HFFc6 (cell line): ENCODE results near the gene KIAA0513. TPM values are rescaled to one million over a fixed set of nuclear protein-coding genes. Genes with fewer than 3 reads are reported as not detected.
A peak's percentile ranks its signal among the peaks of the same experiment; 100 is the strongest.

Experiments used
- DNase-seq: peaks from one replicate; pipeline ENCODE4 v3.0.0-alpha.2; 2018
- H3K27ac Mint-ChIP-seq: 2 replicates; pipeline ENCODE4 v1.8.0; 2020; ENCODE audit warnings: mild to moderate bottlenecking, mixed read lengths
- H3K27me3 Mint-ChIP-seq: 2 replicates; pipeline ENCODE4 v1.8.0; 2021; ENCODE audit warnings: mild to moderate bottlenecking, moderate library complexity, mixed read lengths; ENCODE audit not compliant: insufficient read depth
- H3K36me3 Mint-ChIP-seq: 2 replicates; pipeline ENCODE4 v1.8.0; 2021; ENCODE audit warnings: low read depth, mixed read lengths
- H3K4me1 Mint-ChIP-seq: 2 replicates; pipeline ENCODE4 v1.8.0; 2020; ENCODE audit warnings: low read depth, mixed read lengths
- H3K4me3 Mint-ChIP-seq: 2 replicates; pipeline ENCODE4 v1.8.0; 2020; ENCODE audit warnings: mild to moderate bottlenecking, moderate library complexity, mixed read lengths
- H3K9me3 Mint-ChIP-seq: 2 replicates; pipeline ENCODE4 v1.8.0; 2020; ENCODE audit warnings: mild to moderate bottlenecking, mixed read lengths
- total RNA-seq, 6 experiments: library from RNA; stranded (reverse); fragmentation: NEBNext Ultra II Directional; extraction: Animal tissue kit (Norgen Biotek cat#: 25700); gene quantifications; 2 replicates in 1 of 6; 3 replicates in 5 of 6; pipeline ENCODE4 v1.2.3, GENCODE V29; 2021
- TF ChIP-seq, protein P1 (sequence below): fragments of 200-600 bp; sonication (generic); IDR thresholded peaks from 2 replicates; pipeline ENCODE4 v1.5.0; 2021; ENCODE audit warnings: antibody characterized with exemption, mild to moderate bottlenecking

Gene KIAA0513
- total RNA-seq, 6 experiments from 2014 or later = 12.5 to 15.4 (median 13.8) TPM

DNA sequence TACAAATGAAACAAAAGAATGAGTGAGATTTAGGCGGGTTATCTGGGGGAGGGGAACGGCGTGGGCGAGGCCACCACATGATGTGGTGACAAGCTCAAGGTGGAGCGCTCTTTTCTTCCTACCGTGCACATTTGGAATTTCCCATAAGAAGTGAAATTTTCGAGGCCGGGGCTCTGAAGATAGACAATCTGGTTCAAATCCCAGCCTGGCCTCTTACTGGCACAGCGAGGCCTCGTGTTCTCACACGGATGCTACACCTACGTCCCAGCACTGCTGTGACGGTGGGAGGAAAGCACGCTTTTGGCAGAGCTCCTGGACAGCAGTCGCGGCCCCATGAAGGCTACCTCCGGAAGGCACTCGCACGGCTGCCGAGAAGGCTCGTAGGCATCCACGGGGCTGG, 41.5 kb upstream of the KIAA0513 start:
- no peak for DNase-seq
- peak overlapping the region; percentile 87 for H3K27ac Mint-ChIP-seq
- peaks cover 4% of the 10 kb centered on the region; the same call in 1 of the 2 replicates for H3K27me3 Mint-ChIP-seq
- TF ChIP-seq, protein P1, sequence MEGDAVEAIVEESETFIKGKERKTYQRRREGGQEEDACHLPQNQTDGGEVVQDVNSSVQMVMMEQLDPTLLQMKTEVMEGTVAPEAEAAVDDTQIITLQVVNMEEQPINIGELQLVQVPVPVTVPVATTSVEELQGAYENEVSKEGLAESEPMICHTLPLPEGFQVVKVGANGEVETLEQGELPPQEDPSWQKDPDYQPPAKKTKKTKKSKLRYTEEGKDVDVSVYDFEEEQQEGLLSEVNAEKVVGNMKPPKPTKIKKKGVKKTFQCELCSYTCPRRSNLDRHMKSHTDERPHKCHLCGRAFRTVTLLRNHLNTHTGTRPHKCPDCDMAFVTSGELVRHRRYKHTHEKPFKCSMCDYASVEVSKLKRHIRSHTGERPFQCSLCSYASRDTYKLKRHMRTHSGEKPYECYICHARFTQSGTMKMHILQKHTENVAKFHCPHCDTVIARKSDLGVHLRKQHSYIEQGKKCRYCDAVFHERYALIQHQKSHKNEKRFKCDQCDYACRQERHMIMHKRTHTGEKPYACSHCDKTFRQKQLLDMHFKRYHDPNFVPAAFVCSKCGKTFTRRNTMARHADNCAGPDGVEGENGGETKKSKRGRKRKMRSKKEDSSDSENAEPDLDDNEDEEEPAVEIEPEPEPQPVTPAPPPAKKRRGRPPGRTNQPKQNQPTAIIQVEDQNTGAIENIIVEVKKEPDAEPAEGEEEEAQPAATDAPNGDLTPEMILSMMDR = no peak
- H3K9me3 Mint-ChIP-seq = no peaks in the 10 kb centered on the region
- H3K4me1 Mint-ChIP-seq = peaks cover 43% of the 10 kb centered on the region
- H3K36me3 Mint-ChIP-seq = peaks cover 67% of the 10 kb centered on the region
- peak overlapping the region; percentile 54 for H3K4me3 Mint-ChIP-seq

DNA sequence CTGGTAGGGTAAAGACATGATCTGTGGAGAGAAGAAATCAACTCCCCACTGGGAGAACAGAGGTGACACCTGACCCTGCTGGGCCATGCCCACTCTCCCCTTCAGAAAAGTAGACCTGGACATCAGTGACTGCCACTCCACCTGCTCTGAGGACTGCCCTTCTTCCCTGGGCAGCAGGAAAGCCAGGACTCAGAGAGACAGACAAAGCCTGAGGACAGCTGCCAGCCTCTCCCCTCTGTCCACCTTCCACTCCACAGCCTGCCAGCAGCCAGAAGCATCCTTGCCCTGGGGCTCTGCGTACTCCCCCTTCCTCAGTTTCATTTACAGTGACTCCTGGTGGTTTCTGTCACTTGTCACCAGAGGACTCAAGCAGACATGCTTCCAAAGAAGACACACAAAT, 40.7 kb upstream of the KIAA0513 start:
- Mint-ChIP-seq H3K4me3 (no peak overlapping the region), H3K9me3 (no peaks in the 10 kb centered on the region), H3K4me1 (peaks cover 40% of the 10 kb centered on the region), H3K27ac (peak overlapping the region; percentile 87), H3K27me3 (peaks cover 4% of the 10 kb centered on the region; the same call in 1 of the 2 replicates), H3K36me3 (peaks cover 63% of the 10 kb centered on the region)
- DNase-seq = no peak
- TF ChIP-seq, protein P1 = no peak

DNA sequence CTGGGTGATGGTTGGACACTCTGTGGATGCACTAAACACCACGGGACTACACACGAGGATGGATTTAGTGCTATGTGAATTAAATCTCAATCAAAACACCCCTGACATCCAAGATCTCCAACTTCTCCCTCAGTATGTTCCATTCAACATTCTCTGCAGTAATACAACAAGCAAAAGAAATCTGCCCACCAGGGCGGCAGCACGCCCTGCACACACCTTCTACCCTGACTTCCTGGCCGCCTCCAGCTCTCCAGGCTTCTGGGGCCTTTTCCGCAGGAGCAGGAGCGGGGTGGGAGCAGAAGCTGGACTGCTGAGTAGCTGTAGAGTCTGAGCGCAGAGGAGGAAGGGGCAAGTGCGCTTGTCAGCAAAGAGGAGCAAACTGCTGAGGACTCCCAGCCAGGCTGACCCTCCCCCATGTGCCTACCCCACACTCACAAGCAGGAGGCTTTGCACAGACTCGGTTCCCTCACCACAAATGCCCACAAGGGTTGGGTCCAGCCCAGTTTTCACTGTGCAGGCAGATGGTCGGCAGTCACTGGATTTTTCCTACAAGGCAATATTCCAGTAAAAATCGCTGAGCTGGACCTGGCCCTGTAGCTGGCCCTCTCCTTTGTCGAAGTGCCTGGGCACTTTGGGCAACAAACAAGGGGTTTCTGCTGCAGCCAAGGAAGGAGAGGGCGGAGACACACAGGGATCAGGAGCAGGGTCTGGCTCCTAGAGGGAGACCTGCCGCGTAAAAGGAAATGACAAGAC, 39.1 kb upstream of the KIAA0513 start:
- peaks cover 1% of the 10 kb centered on the region; the same call in 1 of the 2 replicates for H3K27me3 Mint-ChIP-seq
- peak overlapping the region; percentile 31; the same call in 1 of the 2 replicates for H3K27ac Mint-ChIP-seq
- H3K4me3 Mint-ChIP-seq = no peak overlapping the region
- H3K4me1 Mint-ChIP-seq = peaks cover 42% of the 10 kb centered on the region
- H3K9me3 Mint-ChIP-seq = no peaks in the 10 kb centered on the region
- TF ChIP-seq, protein P1 = peak; percentile 46
- H3K36me3 Mint-ChIP-seq = peaks cover 60% of the 10 kb centered on the region
- DNase-seq = no peak

DNA sequence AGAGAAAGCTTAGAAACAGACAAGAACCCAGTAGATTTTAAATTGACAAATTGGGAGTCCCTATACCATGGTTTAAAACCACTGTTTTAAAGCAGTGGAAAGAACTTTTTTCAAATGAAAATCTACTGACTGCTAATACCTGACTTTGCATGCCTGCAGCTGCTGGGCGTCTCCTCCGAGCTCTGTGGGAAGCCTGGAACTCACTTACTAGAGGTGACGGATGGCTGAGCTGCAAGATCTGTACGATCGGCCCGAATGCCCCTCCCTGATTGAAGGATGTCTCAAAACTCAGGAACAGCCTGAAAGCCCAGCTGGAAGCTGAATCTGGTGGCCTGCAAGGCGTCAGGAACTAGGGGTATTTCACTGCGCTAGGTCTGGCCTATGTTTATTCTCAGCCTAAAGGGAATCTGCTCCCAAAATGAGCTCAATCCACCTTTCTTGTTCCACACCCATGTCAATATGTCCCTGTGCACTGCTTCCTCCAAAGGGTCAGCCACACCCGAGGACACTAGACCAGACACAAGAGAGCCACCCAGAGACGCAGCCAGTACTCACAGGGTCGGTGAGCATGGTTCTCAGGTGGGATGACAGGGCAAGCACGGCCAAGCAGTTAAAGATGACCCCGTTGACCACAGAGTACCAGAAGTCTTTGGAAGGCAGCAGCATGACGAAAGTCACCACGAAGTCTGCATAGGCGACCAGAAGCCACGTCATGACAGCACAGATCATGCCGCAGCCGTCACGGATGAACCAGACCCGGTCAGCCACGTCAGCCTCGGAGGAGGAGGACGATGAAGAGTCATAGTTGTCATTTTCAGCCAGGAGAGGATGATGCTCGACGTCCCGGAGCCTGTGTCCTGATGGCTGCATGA, 37.6 kb upstream of the KIAA0513 start:
- no peak for DNase-seq
- H3K4me1 Mint-ChIP-seq = peaks cover 50% of the 10 kb centered on the region
- no peak overlapping the region for H3K4me3 Mint-ChIP-seq
- TF ChIP-seq, protein P1 = no peak
- H3K9me3 Mint-ChIP-seq = no peaks in the 10 kb centered on the region
- peaks cover 72% of the 10 kb centered on the region for H3K36me3 Mint-ChIP-seq
- no peak overlapping the region for H3K27ac Mint-ChIP-seq
- H3K27me3 Mint-ChIP-seq = peaks cover 1% of the 10 kb centered on the region; the same call in 1 of the 2 replicates

DNA sequence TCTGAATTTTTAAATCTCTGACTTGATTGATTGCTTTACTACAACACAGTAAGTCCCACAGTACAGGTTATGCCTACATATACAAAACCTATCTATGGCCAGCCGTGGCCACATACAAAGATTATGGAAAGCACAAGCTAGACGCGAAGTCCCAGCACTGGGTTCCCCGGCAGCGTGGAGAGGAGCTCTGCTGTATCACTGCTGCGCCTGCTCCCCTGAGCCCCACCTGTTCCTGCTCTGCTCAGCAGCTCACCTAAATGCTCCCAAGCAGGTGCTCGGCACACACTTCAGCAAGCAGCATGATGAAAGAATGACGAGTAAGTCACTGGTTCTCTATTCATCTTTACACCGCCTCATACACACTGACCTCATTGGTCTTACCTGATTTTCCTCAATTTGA, 36.8 kb upstream of the KIAA0513 start:
- DNase-seq = no peak
- no peaks in the 10 kb centered on the region for H3K9me3 Mint-ChIP-seq
- TF ChIP-seq, protein P1 = no peak
- H3K4me3 Mint-ChIP-seq = no peak overlapping the region
- peaks cover 50% of the 10 kb centered on the region for H3K4me1 Mint-ChIP-seq
- peaks cover 1% of the 10 kb centered on the region; the same call in 1 of the 2 replicates for H3K27me3 Mint-ChIP-seq
- no peak overlapping the region for H3K27ac Mint-ChIP-seq
- H3K36me3 Mint-ChIP-seq = peaks cover 72% of the 10 kb centered on the region
